Dendritic cell treated with granulocyte-macrophage colony-stimulating factor and Interleukin-4, amounts not matched to agents 40 ng/mL and 50 ng/mL, for 4 days (primary cell): ENCODE data around the gene DOLPP1.
"Not testable (repeated sequence)": the region's sequence is repeated elsewhere in the genome, so short reads cannot be mapped to it uniquely, and the experiment has no call there.

Source experiments
- H3K27ac Mint-ChIP-seq: one replicate; pipeline ENCODE4 v1.8.0; 2022; ENCODE audit warnings: mild to moderate bottlenecking, mixed read lengths
- H3K27me3 Mint-ChIP-seq: one replicate; pipeline ENCODE4 v1.8.0; 2022; ENCODE audit warnings: mild to moderate bottlenecking, mixed read lengths
- H3K36me3 Mint-ChIP-seq: one replicate; pipeline ENCODE4 v1.8.0; 2022; ENCODE audit warnings: low read depth, mixed read lengths
- H3K4me1 Mint-ChIP-seq: one replicate; pipeline ENCODE4 v1.8.0; 2022; ENCODE audit warnings: low read depth, mixed read lengths
- H3K4me3 Mint-ChIP-seq: one replicate; pipeline ENCODE4 v1.8.0; 2022; ENCODE audit warnings: mild to moderate bottlenecking, moderate library complexity, mixed read lengths
- H3K9me3 Mint-ChIP-seq: one replicate; pipeline ENCODE4 v1.8.0; 2022; ENCODE audit warnings: mixed read lengths
- intact Hi-C: fragments of 100-400 bp; cut with micrococcal nuclease; formaldehyde crosslinking; loops from one replicate; pipeline ENCODE4 v1.15.0; 2022

The DOLPP1 gene

DNA sequence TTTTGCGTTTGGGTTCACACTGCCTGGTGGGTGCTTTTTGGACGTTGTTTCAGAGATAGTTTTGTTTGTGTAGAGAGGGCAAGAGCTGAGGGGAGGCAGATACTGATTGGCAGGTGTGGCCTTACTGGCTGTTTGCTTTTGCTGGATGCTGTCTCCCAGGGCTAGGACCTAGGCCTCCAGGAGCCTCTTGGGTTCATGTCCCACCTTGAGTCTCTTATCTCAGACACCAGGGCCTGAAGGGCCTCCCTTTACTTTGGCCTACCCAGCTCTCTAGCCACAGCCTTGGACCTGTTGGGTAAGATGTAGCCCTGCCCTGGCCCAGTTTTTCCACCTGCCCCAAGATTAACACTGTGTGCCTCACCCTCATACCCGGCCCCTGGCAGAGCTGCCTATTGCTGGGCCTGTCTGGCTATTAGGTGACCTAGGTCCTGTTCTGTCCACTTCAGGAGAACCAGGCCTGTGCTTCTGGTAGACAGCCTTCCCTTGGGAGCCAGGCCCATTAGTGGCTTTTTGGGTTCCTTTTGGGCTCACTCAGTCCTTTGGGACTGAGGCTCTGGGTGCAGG, 43.7 kb downstream of the DOLPP1 start:
- H3K36me3 Mint-ChIP-seq: peaks cover 100% of the 10 kb centered on the region
- peaks cover 11% of the 10 kb centered on the region for H3K4me1 Mint-ChIP-seq
- intact Hi-C loops: no loop called here
- peak overlapping the region; percentile 16 for H3K27ac Mint-ChIP-seq
- no peak overlapping the region for H3K4me3 Mint-ChIP-seq
- H3K27me3 Mint-ChIP-seq: no peaks in the 10 kb centered on the region
- no peaks in the 10 kb centered on the region for H3K9me3 Mint-ChIP-seq

DNA sequence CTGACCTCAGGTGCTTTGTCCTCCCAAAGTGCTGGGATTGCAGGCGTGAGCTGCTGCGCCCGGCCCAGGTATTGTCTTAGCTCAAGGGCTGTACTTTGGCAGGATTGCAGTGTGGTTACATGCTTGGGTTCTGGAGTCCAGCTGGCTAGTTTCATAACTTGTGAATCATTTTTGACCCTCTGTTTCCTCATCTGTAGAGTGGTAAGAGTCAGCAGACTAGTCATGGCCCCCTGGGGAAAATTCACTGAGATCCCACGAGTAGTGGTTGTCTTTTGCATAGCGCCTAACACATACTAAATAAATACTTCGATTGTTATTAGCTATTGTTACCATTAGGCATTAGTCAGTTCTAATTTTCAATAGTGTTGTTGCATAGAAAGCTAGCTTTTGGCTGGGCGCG, 44.6 kb downstream of the DOLPP1 start:
- H3K27me3 Mint-ChIP-seq: no peaks in the 10 kb centered on the region
- H3K36me3 Mint-ChIP-seq: peaks cover 100% of the 10 kb centered on the region
- no peak overlapping the region for H3K4me3 Mint-ChIP-seq
- intact Hi-C loops: no loop called here
- H3K9me3 Mint-ChIP-seq: no peaks in the 10 kb centered on the region
- H3K4me1 Mint-ChIP-seq: peaks cover 11% of the 10 kb centered on the region
- no peak overlapping the region for H3K27ac Mint-ChIP-seq

DNA sequence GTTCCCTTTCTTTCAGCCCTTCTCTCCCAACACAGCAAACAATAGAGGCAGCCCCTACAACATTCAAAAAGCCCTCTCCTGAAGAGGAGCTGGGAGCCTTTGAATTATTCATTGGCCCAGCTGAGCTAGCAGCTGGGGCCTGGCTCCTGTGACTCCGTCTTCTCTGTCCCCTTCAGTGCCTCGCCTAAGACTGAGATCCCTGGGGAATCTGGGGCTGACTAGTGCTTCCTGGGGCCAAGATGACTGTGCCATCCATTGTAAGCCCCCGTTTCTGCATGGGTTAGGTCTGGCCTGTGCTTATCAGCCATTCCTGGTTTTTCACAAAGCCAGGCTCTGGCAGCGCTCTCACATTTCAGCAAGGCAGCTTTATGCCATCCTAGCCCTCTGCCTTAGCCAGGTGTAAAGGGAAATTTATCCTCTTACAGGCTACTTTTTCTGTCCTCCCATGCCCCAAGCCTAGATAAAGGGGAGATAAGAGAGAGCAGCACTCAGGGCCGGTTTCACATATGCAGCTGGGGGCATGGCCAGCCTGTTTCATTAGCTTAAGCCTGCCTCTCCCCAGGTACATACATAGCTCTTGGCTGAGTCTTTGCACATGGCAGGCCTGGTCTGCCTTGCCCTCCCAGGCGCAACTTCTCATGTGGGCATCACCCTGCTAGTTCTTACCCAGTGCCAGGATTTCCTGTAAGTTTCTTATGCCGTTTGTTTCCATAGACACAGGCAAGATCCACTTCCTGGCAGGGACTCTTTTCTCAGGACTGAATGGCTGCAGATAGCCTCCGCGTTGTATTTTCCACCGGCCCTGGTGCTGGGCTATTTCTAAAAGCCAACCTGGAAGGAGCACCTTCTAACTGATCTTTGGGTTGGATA, 46.1 kb downstream of the DOLPP1 start:
- intact Hi-C loops: no loop called here
- Mint-ChIP-seq H3K27ac (no peak overlapping the region), H3K9me3 (no peaks in the 10 kb centered on the region), H3K27me3 (no peaks in the 10 kb centered on the region), H3K4me1 (peaks cover 17% of the 10 kb centered on the region), H3K36me3 (peaks cover 100% of the 10 kb centered on the region), H3K4me3 (no peak overlapping the region)

DNA sequence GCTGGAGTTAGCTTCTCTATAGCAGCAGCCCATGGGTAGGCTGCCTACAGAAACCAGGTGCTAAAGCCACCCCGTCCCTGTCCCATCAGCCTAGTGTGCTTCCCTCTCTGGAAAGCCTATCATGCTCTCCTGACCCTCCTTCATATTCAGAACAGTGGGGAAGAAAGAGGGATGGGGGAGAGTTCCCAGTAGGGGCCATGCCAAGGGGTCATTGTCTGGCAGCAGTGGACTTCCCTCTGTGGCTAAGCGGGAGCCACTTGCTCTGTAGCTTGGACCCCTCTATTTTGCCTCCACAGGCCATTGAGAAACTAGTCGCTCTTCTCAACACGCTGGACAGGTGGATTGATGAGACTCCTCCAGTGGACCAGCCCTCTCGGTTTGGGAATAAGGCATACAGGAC, 47.8 kb downstream of the DOLPP1 start:
- no peak overlapping the region for H3K4me3 Mint-ChIP-seq
- no peak overlapping the region for H3K27ac Mint-ChIP-seq
- intact Hi-C loops: no loop called here
- H3K27me3 Mint-ChIP-seq: no peaks in the 10 kb centered on the region
- peaks cover 100% of the 10 kb centered on the region for H3K36me3 Mint-ChIP-seq
- peaks cover 18% of the 10 kb centered on the region for H3K4me1 Mint-ChIP-seq
- no peaks in the 10 kb centered on the region for H3K9me3 Mint-ChIP-seq

DNA sequence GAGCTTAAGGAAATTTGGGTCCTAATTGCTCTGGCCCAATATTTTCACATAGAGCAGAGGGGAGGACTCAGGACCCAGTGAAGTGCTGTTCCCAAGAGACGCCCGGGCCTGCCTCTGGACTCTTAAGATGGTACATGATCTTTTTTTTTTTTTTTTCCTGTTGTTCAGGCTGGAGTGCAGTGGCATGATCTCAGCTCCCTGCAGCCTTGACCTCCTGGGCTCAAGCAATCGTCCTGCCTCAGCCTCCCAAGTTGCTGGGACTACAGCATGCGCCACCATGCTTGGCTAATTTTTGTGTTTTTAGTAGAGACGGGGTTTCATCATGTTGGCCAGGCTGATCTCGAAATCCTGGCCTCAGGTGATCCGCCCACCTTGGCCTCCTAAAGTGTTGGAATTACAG, 49.4 kb downstream of the DOLPP1 start:
- not testable (repeated sequence) for H3K4me3 Mint-ChIP-seq, H3K4me1 Mint-ChIP-seq, H3K27ac Mint-ChIP-seq, H3K9me3 Mint-ChIP-seq, H3K27me3 Mint-ChIP-seq
- H3K36me3 Mint-ChIP-seq: peaks cover 100% of the 10 kb centered on the region
- intact Hi-C loops: loop anchor here (2.0 to 10.0 kb wide), 2 partner anchors 481 to 655 kb away; no protein-coding TSS in a partner anchor

DNA sequence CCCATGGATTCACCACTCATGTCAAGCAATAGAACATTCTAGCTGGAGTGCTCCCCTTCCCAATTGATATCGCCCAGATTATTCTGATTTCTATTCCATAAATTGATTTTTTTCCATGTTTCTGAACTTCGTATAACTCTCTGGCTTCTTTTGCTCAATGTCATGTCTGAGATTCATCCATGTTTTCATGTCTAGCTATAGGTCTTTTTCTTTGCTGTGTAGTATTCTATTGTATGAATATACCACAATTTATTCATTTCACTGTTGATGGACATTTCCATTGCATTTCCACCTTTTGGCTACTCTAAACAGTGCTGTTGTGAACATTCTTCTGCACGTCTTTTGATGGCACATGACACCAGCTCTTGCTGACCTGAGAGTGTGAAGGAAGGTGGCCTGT, 49.9 kb downstream of the DOLPP1 start:
- Mint-ChIP-seq H3K27ac (no peak overlapping the region), H3K36me3 (peaks cover 100% of the 10 kb centered on the region), H3K27me3 (no peaks in the 10 kb centered on the region), H3K4me3 (no peak overlapping the region), H3K4me1 (peaks cover 8% of the 10 kb centered on the region), H3K9me3 (no peaks in the 10 kb centered on the region)
- intact Hi-C loops: loop anchor here (2.0 to 10.0 kb wide), 2 partner anchors 480 to 654 kb away; no protein-coding TSS in a partner anchor

DNA sequence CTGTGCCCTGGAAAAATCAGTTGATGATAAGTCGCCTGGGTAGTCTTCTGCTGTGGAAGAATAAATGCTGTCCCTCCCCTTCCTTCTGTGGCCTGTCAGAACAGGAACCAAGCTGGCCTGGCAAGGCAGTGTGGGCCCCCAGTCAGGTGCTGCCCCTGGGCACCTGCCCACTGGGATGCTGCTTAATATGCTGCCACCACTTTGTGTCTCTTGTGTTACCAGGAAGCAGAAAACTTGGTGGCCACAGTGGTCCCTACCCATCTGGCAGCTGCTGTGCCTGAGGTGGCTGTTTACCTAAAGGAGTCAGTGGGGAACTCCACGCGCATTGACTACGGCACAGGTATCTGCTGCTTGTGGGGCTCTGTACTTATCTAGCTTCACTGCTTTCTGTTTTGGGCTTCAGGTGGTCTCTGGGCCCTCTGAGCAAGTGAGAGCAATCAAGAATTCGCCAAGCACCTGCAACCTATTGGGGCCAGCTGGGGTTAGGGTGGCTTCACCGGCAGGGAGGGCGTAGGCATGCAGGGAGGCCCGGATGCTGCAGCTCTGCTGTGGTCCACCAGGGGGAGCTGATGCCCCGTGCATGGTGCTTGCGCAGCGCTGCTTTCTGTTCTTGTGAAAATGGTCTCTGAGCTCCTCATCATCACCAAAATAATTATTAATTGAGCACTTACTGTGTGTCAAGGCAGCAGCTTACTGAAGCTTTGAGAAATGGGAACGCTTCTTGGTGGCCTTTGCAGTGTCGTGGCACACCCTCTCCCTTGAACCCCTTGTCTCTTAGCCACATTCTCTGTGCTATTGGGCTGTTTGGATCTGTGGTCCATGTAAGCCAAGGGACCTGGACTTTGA, 50.6 kb downstream of the DOLPP1 start:
- intact Hi-C loops: loop anchor here (2.0 to 10.0 kb wide), 2 partner anchors 479 to 653 kb away; no protein-coding TSS in a partner anchor
- Mint-ChIP-seq H3K27ac (no peak overlapping the region), H3K27me3 (no peaks in the 10 kb centered on the region), H3K4me1 (peaks cover 8% of the 10 kb centered on the region), H3K36me3 (peaks cover 100% of the 10 kb centered on the region), H3K9me3 (no peaks in the 10 kb centered on the region), H3K4me3 (no peak overlapping the region)

DNA sequence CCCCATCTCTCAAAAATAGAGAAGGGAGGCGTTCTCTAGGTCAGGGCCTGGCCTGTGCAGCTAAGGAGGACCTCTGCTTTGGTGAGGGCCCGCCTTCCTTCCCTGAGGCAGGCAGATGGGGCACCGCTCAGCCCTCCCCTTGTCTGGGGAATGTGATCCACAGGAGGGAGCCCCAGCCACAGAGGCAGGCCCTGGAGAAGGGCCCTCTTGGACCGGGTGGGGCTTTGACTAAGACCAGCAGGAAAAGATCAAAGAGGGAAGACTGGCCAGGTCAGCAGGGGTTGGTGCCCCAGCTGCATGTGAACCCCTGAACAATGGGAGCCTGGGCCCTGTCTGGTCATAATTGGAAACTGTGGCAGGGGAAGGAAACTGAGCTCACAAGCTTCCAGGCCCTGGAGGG, 52.2 kb downstream of the DOLPP1 start:
- peaks cover 8% of the 10 kb centered on the region for H3K4me1 Mint-ChIP-seq
- H3K36me3 Mint-ChIP-seq: peaks cover 100% of the 10 kb centered on the region
- no peak overlapping the region for H3K27ac Mint-ChIP-seq
- H3K4me3 Mint-ChIP-seq: no peak overlapping the region
- no peaks in the 10 kb centered on the region for H3K27me3 Mint-ChIP-seq
- intact Hi-C loops: loop anchor here (10.0 kb wide), 1 partner anchor 652 kb away; no protein-coding TSS in a partner anchor
- no peaks in the 10 kb centered on the region for H3K9me3 Mint-ChIP-seq

DNA sequence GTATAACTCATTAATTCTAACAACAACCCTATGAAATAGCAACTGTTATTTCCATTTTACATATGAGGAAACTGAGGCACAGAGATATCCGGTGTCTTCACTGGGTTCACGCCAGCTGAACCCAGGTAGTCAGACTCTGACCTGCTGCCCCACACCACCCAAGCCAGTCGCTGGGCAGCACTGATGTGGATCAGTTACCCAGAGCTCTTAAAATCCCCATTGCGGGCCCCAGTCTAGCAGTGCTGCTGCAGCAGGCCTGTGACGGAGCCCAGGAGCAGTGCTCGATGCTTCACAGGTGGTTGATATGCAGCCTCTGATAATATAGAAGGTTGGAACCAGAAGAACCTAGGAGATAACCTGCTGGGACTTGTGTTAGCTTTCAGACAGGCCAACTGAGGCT, 54.6 kb downstream of the DOLPP1 start:
- Mint-ChIP-seq H3K9me3 (no peaks in the 10 kb centered on the region), H3K4me1 (peaks cover 30% of the 10 kb centered on the region), H3K36me3 (peaks cover 86% of the 10 kb centered on the region), H3K27me3 (no peaks in the 10 kb centered on the region), H3K27ac (no peak overlapping the region), H3K4me3 (no peak overlapping the region)
- intact Hi-C loops: loop anchor here (10.0 kb wide), 1 partner anchor 649 kb away; no protein-coding TSS in a partner anchor

DNA sequence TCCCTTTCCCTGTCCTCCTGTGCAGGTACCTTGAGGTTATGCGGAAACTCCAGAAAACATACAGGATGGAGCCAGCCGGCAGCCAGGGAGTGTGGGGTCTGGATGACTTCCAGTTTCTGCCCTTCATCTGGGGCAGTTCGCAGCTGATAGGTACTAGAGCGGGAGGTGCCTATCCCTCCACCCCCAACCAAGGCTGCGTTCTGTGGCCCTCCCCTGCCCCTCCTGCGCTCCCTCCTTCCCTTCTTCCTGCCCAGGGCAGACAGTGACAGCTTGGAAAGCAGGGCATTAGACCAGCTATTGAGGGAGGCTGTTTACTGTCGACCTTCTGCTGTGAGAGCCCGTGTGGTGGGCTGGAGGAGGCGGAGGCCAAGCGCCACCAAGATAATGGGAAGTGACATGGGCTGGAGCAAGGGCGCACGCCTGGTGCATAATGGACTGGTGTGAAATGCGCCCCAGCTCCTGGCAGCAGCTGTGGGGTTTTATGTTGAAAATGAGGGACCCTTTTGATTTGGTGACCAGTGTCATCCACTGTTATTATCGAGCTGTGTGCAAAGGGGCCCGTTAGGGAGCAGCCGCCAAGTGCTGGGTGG, 55.6 kb downstream of the DOLPP1 start:
- H3K27me3 Mint-ChIP-seq: no peaks in the 10 kb centered on the region
- peaks cover 75% of the 10 kb centered on the region for H3K36me3 Mint-ChIP-seq
- no peaks in the 10 kb centered on the region for H3K9me3 Mint-ChIP-seq
- no peak overlapping the region for H3K27ac Mint-ChIP-seq
- peaks cover 39% of the 10 kb centered on the region for H3K4me1 Mint-ChIP-seq
- intact Hi-C loops: loop anchor here (10.0 kb wide), 1 partner anchor 648 kb away; no protein-coding TSS in a partner anchor
- no peak overlapping the region for H3K4me3 Mint-ChIP-seq

DNA sequence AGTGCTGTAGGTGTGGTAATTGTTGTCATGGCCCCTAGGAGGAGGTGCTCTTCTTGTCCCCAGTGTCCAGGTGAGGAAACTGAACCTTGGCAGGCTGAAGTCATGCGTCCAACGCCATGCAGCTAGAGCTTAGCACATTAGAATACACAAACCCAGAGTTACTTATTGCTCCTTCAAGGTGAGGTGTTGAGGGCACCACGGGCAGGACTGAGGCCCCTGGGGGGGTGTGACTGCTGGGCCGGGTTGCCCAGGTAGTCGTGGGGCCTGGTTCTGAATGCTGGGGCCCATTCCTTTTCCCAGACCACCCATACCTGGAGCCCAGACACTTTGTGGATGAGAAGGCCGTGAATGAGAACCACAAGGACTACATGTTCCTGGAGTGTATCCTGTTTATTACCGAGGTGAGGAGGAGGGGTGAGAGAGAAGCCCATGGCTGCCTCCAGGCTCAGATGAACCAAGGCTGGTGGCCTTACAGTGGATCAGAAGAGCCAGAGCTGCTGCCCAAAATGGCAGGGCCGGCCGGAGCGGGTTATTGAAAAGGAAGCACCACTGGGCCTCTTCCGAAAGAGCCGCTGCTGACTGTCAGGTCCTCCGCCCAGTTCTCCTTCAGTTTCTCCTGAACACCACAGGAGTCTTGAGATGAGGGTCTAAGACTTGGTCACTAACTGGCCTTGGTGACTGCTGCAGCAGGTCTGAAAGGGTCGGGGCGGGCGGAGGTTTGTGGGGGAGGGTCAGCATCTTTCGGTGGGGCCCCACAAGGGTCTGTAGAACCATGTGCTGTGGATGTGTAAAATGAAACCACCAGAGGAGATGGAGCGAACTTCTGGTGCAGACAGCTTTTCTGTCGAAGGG, 56.6 kb downstream of the DOLPP1 start:
- Mint-ChIP-seq H3K27me3 (no peaks in the 10 kb centered on the region), H3K4me3 (no peak overlapping the region), H3K36me3 (peaks cover 71% of the 10 kb centered on the region), H3K27ac (peak overlapping the region; percentile 12), H3K9me3 (no peaks in the 10 kb centered on the region), H3K4me1 (peaks cover 43% of the 10 kb centered on the region)
- intact Hi-C loops: loop anchor here (10.0 kb wide), 1 partner anchor 647 kb away; no protein-coding TSS in a partner anchor

- Mint-ChIP-seq H3K9me3 (no peaks in the 10 kb centered on the region), H3K36me3 (peaks cover 71% of the 10 kb centered on the region), H3K4me1 (peaks cover 49% of the 10 kb centered on the region), H3K4me3 (no peak overlapping the region), H3K27ac (no peak overlapping the region), H3K27me3 (no peaks in the 10 kb centered on the region)
- intact Hi-C loops: loop anchor here (10.0 kb wide), 1 partner anchor 647 kb away; no protein-coding TSS in a partner anchor
Observed at GRCh38 chr9:129138144-129138462, 57.2 kb downstream of the DOLPP1 start.
